Right cardiac atrium (tissue), 5 donors: ENCODE measurements around the gene HS3ST6. TPM values are rescaled to one million over a fixed set of nuclear protein-coding genes. Genes with fewer than 3 reads are reported as not detected.
A peak's percentile ranks its signal among the peaks of the same experiment; 100 is the strongest.
"Not testable (repeated sequence)": the region's sequence is repeated elsewhere in the genome, so short reads cannot be mapped to it uniquely, and the experiment has no call there.

Experiments
- ATAC-seq, 2 donors: fragments of 200-7000 bp; cut with Tn5 transposase; one replicate each; pipeline versions ENCODE4 v1.8.0 to v1.9.1; 2020; ENCODE audit warnings: moderate library complexity in 2 of 2, mild to moderate bottlenecking in 1 of 2
- DNase-seq, 3 donors: peaks; one replicate each; pipeline ENCODE4 v3.0.0-alpha.2; 2020
- H3K27ac ChIP-seq: one replicate; pipeline ENCODE4 v1.5.1; 2013; ENCODE audit warnings: mild to moderate bottlenecking, low read length, control low read depth, moderate library complexity
- H3K27me3 ChIP-seq: one replicate; pipeline ENCODE4 v1.6.1; 2013; ENCODE audit not compliant: control insufficient read depth, insufficient read depth
- H3K4me1 ChIP-seq: one replicate; pipeline ENCODE4 v1.6.1; 2013; ENCODE audit warnings: low read length; ENCODE audit not compliant: control insufficient read depth, insufficient read depth
- H3K4me3 ChIP-seq: one replicate; pipeline ENCODE4 v1.5.1; 2013; ENCODE audit warnings: low read length, control low read depth
- H3K9me3 ChIP-seq: one replicate; pipeline ENCODE4 v1.6.1; 2013; ENCODE audit warnings: low read length; ENCODE audit not compliant: control insufficient read depth
- WGBS: extraction: QIAGEN DNeasy Blood & Tissue Kit; methylation state at CpG from one replicate; pipeline ENCODE4 v1.1.7; 2013; 5-methylcytosine and 5-hydroxymethylcytosine counted together
- intact Hi-C, 4 donors: fragments of 100-400 bp; cut with DNase I; formaldehyde crosslinking; loops; one replicate each; pipeline versions ENCODE4 v1.11.0 to v1.14.0; 2022 to 2023
- polyA plus RNA-seq: library from polyadenylated mRNA; stranded (reverse); fragments of 200-250 nt; gene quantifications from one replicate; pipeline ENCODE4 v1.2.3, GENCODE V29; 2013
- total RNA-seq, 4 donors: library from RNA; stranded (reverse); fragmentation: NEBNext Ultra II Directional; extraction: Animal tissue kit (Norgen Biotek cat#: 25700); gene quantifications; one replicate each; pipeline ENCODE4 v1.2.1, GENCODE V29; 2021
- donor health status: healthy with polysubstance abuse.
- donor health status: DM: no; HTN: yes; CAD: no.
- donor health status: DM: no; HTN: no; CAD: no.
- donor health status: DM: no; HTN: yes; CAD: no; lungs with severe emphysema.
- donor health status: DM: yes; HTN: yes; CAD: no.

The HS3ST6 gene
- total and polyA plus RNA-seq, 5 donors, result not detected

GRCh38 chr16:1884889-1885288 lies 33.3 kb downstream of the HS3ST6 start:
- Histone ChIP-seq H3K9me3 (no peaks in the 10 kb centered on the region), H3K4me3 (no peak overlapping the region), H3K4me1 (no peaks in the 10 kb centered on the region), H3K27ac (no peak overlapping the region), H3K27me3 (peaks cover 2% of the 10 kb centered on the region)
- DNase-seq (no peak), ATAC-seq (no peak)
- WGBS, result 69% methylated on average over 5 of the region's 5 CpGs
- intact Hi-C loops, result no loop called here

GRCh38 chr16:1884155-1884760 lies 34.0 kb downstream of the HS3ST6 start:
- Histone ChIP-seq H3K9me3 (no peaks in the 10 kb centered on the region), H3K27me3 (peaks cover 2% of the 10 kb centered on the region), H3K27ac (no peak overlapping the region), H3K4me1 (no peaks in the 10 kb centered on the region), H3K4me3 (no peak overlapping the region)
- ATAC-seq (no peak), DNase-seq (no peak)
- intact Hi-C loops, result no loop called here
- WGBS, result 63% methylated on average over 13 of the region's 13 CpGs

GRCh38 chr16:1881172-1881571 lies 37.0 kb downstream of the HS3ST6 start:
- DNase-seq, intact Hi-C loops, H3K27me3 ChIP-seq: not testable (repeated sequence)

GRCh38 chr16:1879477-1879876 lies 38.7 kb downstream of the HS3ST6 start:
- Histone ChIP-seq H3K27ac (no peak overlapping the region), H3K27me3 (peaks cover 2% of the 10 kb centered on the region), H3K4me3 (no peak overlapping the region), H3K4me1 (no peaks in the 10 kb centered on the region), H3K9me3 (no peaks in the 10 kb centered on the region)
- no peak for ATAC-seq
- WGBS, result 39% methylated on average over 2 of the region's 2 CpGs
- no peak for DNase-seq
- intact Hi-C loops, result no loop called here

More at GRCh38 chr16:1881172-1881571, 37.0 kb downstream of the HS3ST6 start:
- 85% methylated on average over 9 of the region's 9 CpGs for WGBS
- not testable (repeated sequence) for H3K27ac ChIP-seq, H3K9me3 ChIP-seq, H3K4me1 ChIP-seq, ATAC-seq, H3K4me3 ChIP-seq

GRCh38 chr16:1878256-1878655 lies 40.0 kb downstream of the HS3ST6 start:
- H3K4me1 ChIP-seq, result no peaks in the 10 kb centered on the region

GRCh38 chr16:1877804-1878203 lies 40.4 kb downstream of the HS3ST6 start:
- ATAC-seq (no peak), DNase-seq (no peak)
- Histone ChIP-seq H3K27me3 (no peaks in the 10 kb centered on the region), H3K27ac (no peak overlapping the region), H3K4me1 (no peaks in the 10 kb centered on the region), H3K9me3 (no peaks in the 10 kb centered on the region), H3K4me3 (no peak overlapping the region)
- 63% methylated on average over 11 of the region's 11 CpGs for WGBS
- intact Hi-C loops, result no loop called here

More at GRCh38 chr16:1878256-1878655, 40.0 kb downstream of the HS3ST6 start:
- ATAC-seq (no peak), DNase-seq (no peak)
- H3K27ac ChIP-seq, result no peak overlapping the region
- intact Hi-C loops, result no loop called here
- H3K27me3 ChIP-seq, result no peaks in the 10 kb centered on the region
- H3K4me3 ChIP-seq, result no peak overlapping the region
- 69% methylated on average over 5 of the region's 5 CpGs for WGBS
- H3K9me3 ChIP-seq, result no peaks in the 10 kb centered on the region

- 60% methylated on average over 6 of the region's 6 CpGs for WGBS
- H3K4me1 ChIP-seq, result no peaks in the 10 kb centered on the region
- no peaks in the 10 kb centered on the region for H3K9me3 ChIP-seq
- no peaks in the 10 kb centered on the region for H3K27me3 ChIP-seq
- no peak overlapping the region for H3K4me3 ChIP-seq
- no peak for ATAC-seq
- no peak for DNase-seq
- intact Hi-C loops, result no loop called here
- no peak overlapping the region for H3K27ac ChIP-seq
These were observed 41.1 kb downstream of the HS3ST6 start for GRCh38 chr16:1877089-1877488.

GRCh38 chr16:1876468-1876867 lies 41.7 kb downstream of the HS3ST6 start:
- H3K27me3 ChIP-seq, result no peaks in the 10 kb centered on the region
- ATAC-seq, result no peak
- intact Hi-C loops, result no loop called here

GRCh38 chr16:1876066-1876465 lies 42.1 kb downstream of the HS3ST6 start:
- ATAC-seq, H3K27ac ChIP-seq, H3K4me3 ChIP-seq, H3K27me3 ChIP-seq, H3K9me3 ChIP-seq, H3K4me1 ChIP-seq, DNase-seq, intact Hi-C loops: not testable (repeated sequence)
- 87% methylated on average over 13 of the region's 13 CpGs for WGBS

More at GRCh38 chr16:1876468-1876867, 41.7 kb downstream of the HS3ST6 start:
- DNase-seq, result no peak
- no peak overlapping the region for H3K4me3 ChIP-seq
- H3K27ac ChIP-seq, result no peak overlapping the region
- H3K4me1 ChIP-seq, result no peaks in the 10 kb centered on the region
- H3K9me3 ChIP-seq, result no peaks in the 10 kb centered on the region
- 81% methylated on average over 7 of the region's 7 CpGs for WGBS

GRCh38 chr16:1874854-1875253 lies 43.4 kb downstream of the HS3ST6 start:
- Histone ChIP-seq H3K4me3 (no peak overlapping the region), H3K27ac (no peak overlapping the region), H3K4me1 (no peaks in the 10 kb centered on the region), H3K9me3 (no peaks in the 10 kb centered on the region), H3K27me3 (no peaks in the 10 kb centered on the region)
- WGBS, result 43% methylated on average over 6 of the region's 6 CpGs
- intact Hi-C loops, result no loop called here
- ATAC-seq (no peak), DNase-seq (no peak)

- H3K4me1 ChIP-seq, result no peaks in the 10 kb centered on the region
- intact Hi-C loops, result no loop called here
- H3K4me3 ChIP-seq, result peak within 1 kb of the TSS; percentile 21
- DNase-seq (peak; percentile 20 to 73 (median 52)), ATAC-seq (peak; percentile 57 to 83)
- no peaks in the 10 kb centered on the region for H3K9me3 ChIP-seq
- 8% methylated on average over 68 of the region's 68 CpGs for WGBS
- no peak within 1 kb of the TSS for H3K27ac ChIP-seq
- H3K27me3 ChIP-seq, result no peaks in the 10 kb centered on the region
These were observed 46.1 kb downstream of the HS3ST6 start, which contains the start of gene MEIOB for GRCh38 chr16:1871974-1872635. Gene MEIOB (minus strand): TSS chr16:1872164. CDS start chr16:1868175, 3,989 bp downstream.
